Activated gamma-delta T cell treated with anti-CD3 and anti-CD28 coated beads, Interleukin-2, amount 50 U/mL, for 16 hours (primary cell): ENCODE data around the gene SDK1.

ENCODE experiments used
- DNase-seq: peaks from one replicate; pipeline ENCODE4 v3.0.0-alpha.2; 2020; ENCODE audit warnings: low read depth

The SDK1 gene

DNA sequence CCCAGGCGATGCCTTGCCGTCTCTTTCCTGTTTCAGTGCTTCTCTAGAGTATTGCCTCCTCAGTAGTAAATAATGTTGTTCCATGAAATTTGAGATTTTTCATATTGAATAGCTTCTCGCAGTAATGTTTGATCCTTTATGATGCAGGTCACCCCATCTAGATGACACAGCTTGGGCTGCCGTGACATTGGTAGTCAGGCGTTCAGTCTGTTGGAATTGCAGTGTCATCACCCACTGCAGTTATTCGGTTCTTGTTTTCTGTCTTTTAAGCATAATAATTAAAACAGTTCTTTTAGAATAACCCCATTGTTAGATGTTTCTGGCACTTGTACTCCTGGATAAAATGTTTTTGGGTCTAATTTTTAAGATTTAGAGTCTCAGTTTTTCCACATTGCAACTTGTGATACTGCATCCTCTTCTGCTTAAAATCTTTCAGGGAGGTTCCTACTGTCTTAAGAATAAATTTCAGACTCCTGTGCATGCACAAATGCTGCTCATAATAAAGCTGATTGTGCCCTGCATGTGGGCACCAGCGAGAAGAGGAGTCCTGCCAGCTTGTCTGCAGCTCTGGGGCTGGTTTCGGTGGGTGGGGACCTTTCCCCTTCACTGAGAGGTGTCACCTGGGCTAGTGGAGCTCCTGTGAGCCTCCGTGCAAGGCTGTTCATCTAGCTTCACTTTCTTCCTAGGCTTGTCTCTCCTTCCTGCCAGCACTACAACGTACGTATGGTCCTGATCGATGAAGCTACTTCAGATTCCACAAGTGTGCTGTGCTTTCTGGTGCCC lies 44.8 kb downstream of the SDK1 start:
- no peak for DNase-seq

GRCh38 chr7:3349126-3349525 lies 48.1 kb downstream of the SDK1 start:
- no peak for DNase-seq

- DNase-seq = no peak
These were observed 55.1 kb downstream of the SDK1 start for GRCh38 chr7:3356173-3356572.

- DNase-seq = no peak
These were observed 57.9 kb downstream of the SDK1 start for GRCh38 chr7:3358991-3359390.

GRCh38 chr7:3367261-3367660 lies 66.2 kb downstream of the SDK1 start:
- DNase-seq = no peak

DNA sequence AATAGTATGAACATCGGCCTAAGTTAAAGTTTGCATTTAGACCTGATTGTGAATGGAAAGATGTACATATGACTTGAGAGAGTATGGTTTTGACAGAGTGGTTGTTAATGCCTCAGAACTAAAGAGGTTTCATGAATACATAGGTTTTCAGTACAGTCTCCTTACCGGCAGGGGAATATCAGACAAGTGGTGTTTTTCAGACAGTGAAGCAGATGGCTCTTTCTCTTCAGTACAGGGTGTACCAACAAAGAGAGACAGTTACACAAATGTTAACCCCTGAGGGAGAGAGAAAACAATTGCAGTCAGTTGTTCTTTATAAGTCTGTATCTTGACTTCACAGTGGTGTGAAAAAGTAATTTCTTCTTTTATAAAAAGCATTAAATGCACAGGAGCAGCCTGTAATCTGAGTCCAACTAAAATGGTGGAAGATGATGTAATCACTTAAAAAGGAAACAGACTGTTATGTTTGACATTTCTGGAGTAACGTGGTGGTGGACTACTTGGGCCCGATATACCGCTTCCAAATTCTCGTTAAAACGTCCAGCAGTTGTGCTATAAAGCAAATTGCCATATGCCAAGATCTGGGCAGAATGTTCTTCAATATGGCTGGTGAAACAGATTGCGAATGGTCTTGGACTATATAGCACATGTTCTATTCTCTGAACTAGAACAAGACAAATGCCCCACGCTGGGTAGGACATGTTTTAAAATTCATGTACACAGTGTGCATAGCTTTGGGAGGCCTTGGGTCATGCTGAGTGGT lies 69.2 kb downstream of the SDK1 start:
- no peak for DNase-seq

GRCh38 chr7:3370921-3371320 lies 69.9 kb downstream of the SDK1 start:
- DNase-seq = no peak

GRCh38 chr7:3371601-3372000 lies 70.5 kb downstream of the SDK1 start:
- no peak for DNase-seq

- no peak for DNase-seq
These were observed 73.2 kb downstream of the SDK1 start for GRCh38 chr7:3374239-3374638.

GRCh38 chr7:3378390-3379150 lies 77.5 kb downstream of the SDK1 start:
- DNase-seq = no peak

- DNase-seq = no peak
These were observed 79.0 kb downstream of the SDK1 start for GRCh38 chr7:3380034-3380433.

- DNase-seq = no peak
These were observed 80.0 kb downstream of the SDK1 start for GRCh38 chr7:3380886-3381685.

DNA sequence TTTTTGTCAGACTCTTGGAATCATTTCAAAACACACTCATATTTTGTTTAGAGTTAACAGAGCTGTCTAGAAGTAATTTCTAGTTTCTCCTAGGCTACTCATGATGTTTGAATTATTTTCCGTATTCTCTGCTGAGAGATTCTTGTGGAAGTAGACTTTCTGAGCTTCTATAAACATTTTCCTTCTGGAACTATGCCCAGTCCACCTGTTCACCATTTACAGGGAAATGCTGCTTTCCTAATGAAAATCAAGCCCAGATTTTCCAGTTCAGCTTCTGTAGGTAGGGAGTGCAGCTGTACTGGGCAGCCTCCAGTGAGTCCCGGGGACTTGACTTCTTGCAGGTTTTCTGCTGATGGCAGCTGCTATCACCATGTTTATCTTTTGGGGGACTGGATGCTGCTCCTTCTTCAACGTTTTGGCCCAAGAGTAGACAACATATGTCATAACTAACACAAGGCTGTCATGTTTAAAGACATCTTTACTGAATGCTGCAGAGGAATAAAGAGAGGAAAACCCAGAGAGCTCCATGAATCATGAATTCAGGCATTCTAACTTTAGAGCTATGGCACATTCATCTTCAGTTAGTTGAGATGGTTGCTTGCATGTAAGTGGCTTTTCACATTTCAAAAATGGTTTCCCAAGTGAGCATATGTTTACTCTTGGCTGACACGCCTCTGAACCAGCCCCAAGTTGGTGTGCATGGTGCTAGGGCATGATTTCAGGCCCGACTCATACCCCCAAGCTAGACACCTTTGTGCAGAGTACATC lies 85.6 kb downstream of the SDK1 start:
- no peak for DNase-seq

- DNase-seq = no peak
These were observed 92.8 kb downstream of the SDK1 start for GRCh38 chr7:3393862-3394261.

DNA sequence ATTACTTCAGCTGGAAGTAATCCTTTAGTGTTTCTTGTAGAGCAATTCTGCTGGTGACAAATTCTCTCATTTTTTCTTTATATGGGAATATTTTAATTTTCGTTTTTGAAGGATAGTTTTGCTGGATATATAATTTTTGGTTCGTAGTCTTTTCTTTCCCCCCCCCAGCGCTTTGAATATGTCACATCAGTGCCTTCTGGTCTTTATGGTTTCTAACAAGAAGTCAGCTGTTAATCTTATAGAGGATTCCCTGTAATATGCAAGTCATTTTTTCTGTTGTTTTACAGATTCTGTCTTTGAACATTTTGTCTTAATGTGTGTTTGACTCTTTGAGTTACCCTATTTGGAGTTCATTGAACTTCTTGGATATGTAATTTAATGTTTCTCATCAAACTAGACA lies 96.3 kb downstream of the SDK1 start:
- DNase-seq = no peak

GRCh38 chr7:3399858-3400257 lies 98.8 kb downstream of the SDK1 start:
- no peak for DNase-seq

- DNase-seq = no peak
These were observed 103.4 kb downstream of the SDK1 start for GRCh38 chr7:3404501-3404900.

DNA sequence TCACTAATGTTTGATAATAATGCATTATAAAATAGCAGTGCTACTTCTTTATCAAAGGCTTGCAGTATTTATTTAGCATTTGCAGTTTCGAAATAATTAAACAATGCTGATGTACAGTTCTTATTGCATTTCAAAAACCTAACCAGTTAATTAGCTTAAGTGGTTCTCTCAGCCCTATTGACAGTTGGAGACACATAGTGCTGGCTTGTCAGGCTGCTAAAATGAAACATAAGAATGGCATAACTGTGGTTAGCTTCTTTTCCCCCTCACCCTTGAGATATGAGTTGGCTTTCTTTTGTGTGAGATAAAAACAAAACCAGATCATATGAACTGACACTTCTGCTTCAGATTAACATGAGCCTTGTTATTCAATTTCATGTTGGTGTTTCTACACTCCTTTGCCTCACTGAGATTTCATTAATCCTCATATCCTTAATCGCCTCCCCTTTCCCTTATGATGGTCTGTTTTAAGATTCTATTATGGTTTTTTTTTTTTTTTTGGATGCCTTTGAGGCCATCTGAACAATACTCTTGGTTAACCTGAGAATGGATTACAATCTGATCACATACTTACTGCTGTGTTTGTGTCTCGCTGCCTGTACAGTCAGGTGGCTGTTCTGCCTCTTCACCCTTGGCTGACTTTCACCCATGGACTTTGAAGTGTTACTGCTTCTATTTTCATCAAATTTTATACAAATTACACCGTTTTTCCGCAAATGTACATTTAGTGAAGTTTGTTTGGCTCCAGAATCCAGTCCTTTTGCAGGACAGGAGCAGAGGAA lies 108.0 kb downstream of the SDK1 start:
- DNase-seq = no peak

- DNase-seq = no peak
These were observed 111.8 kb downstream of the SDK1 start for GRCh38 chr7:3412871-3413270.

DNA sequence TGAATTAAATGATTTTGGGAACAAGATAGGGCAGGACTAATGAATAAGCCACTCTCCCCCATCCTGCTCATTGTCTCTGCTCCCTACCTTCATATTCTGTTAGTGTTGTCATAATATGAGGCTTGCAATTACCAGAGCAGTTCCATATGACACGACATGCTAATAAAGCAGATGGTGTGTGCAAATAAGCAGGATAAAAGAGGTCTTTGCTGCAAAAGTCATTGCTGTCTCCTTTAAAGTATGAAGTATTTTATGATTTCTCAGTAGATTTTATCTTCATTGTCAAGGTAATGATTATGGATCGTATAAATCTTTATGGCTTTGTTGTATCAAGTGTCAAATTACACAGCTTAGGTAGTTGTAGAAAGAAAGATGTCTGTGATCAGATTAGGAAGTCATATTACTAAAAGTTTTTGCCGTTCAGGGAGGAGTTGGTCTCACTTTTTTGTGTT lies 114.8 kb downstream of the SDK1 start:
- no peak for DNase-seq
